HCT116 (cell line): Measurements from ENCODE around the gene MAL.

Source experiments
- CEBPB ChIP-seq: IDR thresholded peaks from 2 replicates; pipeline ENCODE4 v1.6.1; 2012; ENCODE audit warnings: low read depth
- CTCF ChIP-seq, 3 experiments: fragments of 200-600 bp in 1 of 3; sonication (generic) in 1 of 3; IDR thresholded peaks in 2 of 3; conservative IDR thresholded peaks in 1 of 3; 2 replicates each; pipeline ENCODE4 v1.5.1; 2012 to 2017; ENCODE audit warnings: low read depth in 2 of 3, low read length in 2 of 3, antibody characterized with exemption in 1 of 3, borderline replicate concordance in 1 of 3, control low read depth in 1 of 3, mild to moderate bottlenecking in 1 of 3, mixed read lengths in 1 of 3, mixed run types in 1 of 3, moderate library complexity in 1 of 3; ENCODE audit not compliant: insufficient read depth in 1 of 3
- EZH2 ChIP-seq: fragments of 200-600 bp; sonication (generic); IDR thresholded peaks from 2 replicates; pipeline ENCODE4 v1.6.1; 2017; ENCODE audit warnings: antibody characterized with exemption, mixed run types
- JUND ChIP-seq: IDR thresholded peaks from 2 replicates; pipeline ENCODE4 v1.6.1; 2012
- POLR2A ChIP-seq: IDR thresholded peaks from 2 replicates; pipeline ENCODE4 v1.7.0; 2011; ENCODE audit warnings: borderline replicate concordance; ENCODE audit not compliant: insufficient read depth, insufficient read length; ENCODE audit errors: extremely low read depth
- POLR2AphosphoS5 ChIP-seq: IDR thresholded peaks from 2 replicates; pipeline ENCODE4 v1.6.1; 2011; ENCODE audit warnings: mild to moderate bottlenecking, low read depth, low read length, moderate library complexity
- RAD21 ChIP-seq: IDR thresholded peaks from 2 replicates; pipeline ENCODE4 v1.6.1; 2012; ENCODE audit warnings: low read depth, mild to moderate bottlenecking
- REST ChIP-seq: IDR thresholded peaks from 2 replicates; pipeline ENCODE4 v1.6.1; 2012; ENCODE audit warnings: low read depth
- TCF7L2 ChIP-seq: IDR thresholded peaks from 2 replicates; pipeline ENCODE4 v1.7.0; 2011; ENCODE audit warnings: borderline replicate concordance, inconsistent platforms; ENCODE audit not compliant: insufficient read depth, insufficient read length; ENCODE audit errors: extremely low read depth
- ZBTB33 ChIP-seq: IDR thresholded peaks from 2 replicates; pipeline ENCODE4 v1.6.1; 2011; ENCODE audit warnings: mild to moderate bottlenecking, low read length, moderate library complexity; ENCODE audit not compliant: insufficient replicate concordance; ENCODE audit errors: extremely low read depth

GRCh38 chr2:95069465-95069864 is 44.0 kb downstream of the MAL start:
- TF ChIP-seq CEBPB (no peak), CTCF (IDR thresholded peaks at IDR 0.05 in 2 of 3, conservative IDR thresholded peaks at IDR 0.05 in 1 of 3; ENCODE audit: borderline replicate concordance in 1 of 3, insufficient read depth in 1 of 3, low read depth in 2 of 3, low read length in 2 of 3) (no peak), POLR2A (no peak), EZH2 (no peak), RAD21 (no peak), JUND (no peak), POLR2AphosphoS5 (no peak), REST (no peak), TCF7L2 (no peak), ZBTB33 (no peak)
